Forelimb muscle (tissue), 1 donor: ENCODE results near the gene MIGA1. TPM values are rescaled to one million over a fixed set of nuclear protein-coding genes. Genes with fewer than 3 reads are reported as not detected.

Experiments
- DNase-seq: peaks from one replicate; pipeline ENCODE4 v3.0.0-alpha.2; 2013; ENCODE audit warnings: low read depth
- polyA plus RNA-seq: library from polyadenylated mRNA; unstranded; fragments of 120-200 nt; gene quantifications from one replicate; pipeline ENCODE4 v1.2.1, GENCODE V29; 2013; ENCODE audit not compliant: insufficient read length

MIGA1 gene
- polyA plus RNA-seq, 1 donor: 9.0 TPM

- no peak for DNase-seq
Measured at GRCh38 chr1:77845951-77846350, 66.5 kb downstream of the MIGA1 start.

- DNase-seq: no peak
Measured at GRCh38 chr1:77846966-77847365, 67.5 kb downstream of the MIGA1 start.

GRCh38 chr1:77847621-77848080 lies 68.2 kb downstream of the MIGA1 start:
- no peak for DNase-seq

GRCh38 chr1:77850082-77850481 lies 70.6 kb downstream of the MIGA1 start:
- DNase-seq: no peak

GRCh38 chr1:77857552-77857951 lies 78.1 kb downstream of the MIGA1 start:
- no peak for DNase-seq

- no peak for DNase-seq
Measured at GRCh38 chr1:77858725-77859124, 79.3 kb downstream of the MIGA1 start.

- DNase-seq: no peak
Measured at GRCh38 chr1:77859248-77859647, 79.8 kb downstream of the MIGA1 start.

GRCh38 chr1:77866296-77866695 lies 86.8 kb downstream of the MIGA1 start:
- DNase-seq: no peak

GRCh38 chr1:77872645-77873044 lies 93.2 kb downstream of the MIGA1 start:
- no peak for DNase-seq

GRCh38 chr1:77873461-77873860 lies 94.0 kb downstream of the MIGA1 start:
- no peak for DNase-seq

GRCh38 chr1:77874804-77875445 lies 95.5 kb downstream of the MIGA1 start:
- no peak for DNase-seq

- DNase-seq: no peak
Measured at GRCh38 chr1:77876884-77877283, 97.4 kb downstream of the MIGA1 start.

- DNase-seq: no peak
Measured at GRCh38 chr1:77881061-77881460, 101.6 kb downstream of the MIGA1 start.

GRCh38 chr1:77882411-77882810 lies 103.0 kb downstream of the MIGA1 start:
- no peak for DNase-seq

GRCh38 chr1:77888081-77888780 lies 108.8 kb downstream of the MIGA1 start, which contains the start of gene NEXN:
Gene NEXN (plus strand): TSS chr1:77888624. CDS start chr1:77916107, 27,483 bp downstream.
- DNase-seq: peak; percentile 38

- peak; percentile 45 for DNase-seq
Measured at GRCh38 chr1:77888781-77889642, 109.6 kb downstream of the MIGA1 start.

- DNase-seq: no peak
Measured at GRCh38 chr1:77889671-77890070, 110.2 kb downstream of the MIGA1 start.

GRCh38 chr1:77891200-77891599 lies 111.8 kb downstream of the MIGA1 start:
- DNase-seq: no peak

GRCh38 chr1:77899647-77900320 lies 120.3 kb downstream of the MIGA1 start:
- DNase-seq: no peak

GRCh38 chr1:77900687-77901293 lies 121.3 kb downstream of the MIGA1 start:
- DNase-seq: no peak

GRCh38 chr1:77905603-77906002 lies 126.2 kb downstream of the MIGA1 start:
- DNase-seq: no peak
